PFSK-1 (cell line): ENCODE measurements around the gene ZBTB7A.

ENCODE experiments used
- FOXP2 ChIP-seq: optimal IDR thresholded peaks from 2 replicates; pipeline ENCODE3; 2011; ENCODE audit warnings: borderline replicate concordance, control low read depth, inconsistent platforms; ENCODE audit not compliant: insufficient read depth; ENCODE audit errors: extremely low read length, extremely low read depth
- SIN3A ChIP-seq: IDR thresholded peaks from 2 replicates; pipeline ENCODE4 v1.6.1; 2012; ENCODE audit warnings: mild to moderate bottlenecking, low read length, moderate library complexity, borderline replicate concordance; ENCODE audit not compliant: insufficient read depth
- TAF1 ChIP-seq: IDR thresholded peaks from 2 replicates; pipeline ENCODE4 v1.6.1; 2012; ENCODE audit warnings: low read length, control low read depth, borderline replicate concordance; ENCODE audit not compliant: insufficient read depth

- no peak for TF ChIP-seq SIN3A
- no peak for TF ChIP-seq TAF1
- TF ChIP-seq FOXP2, result no peak
These were observed 2.7 kb upstream of the ZBTB7A start for GRCh38 chr19:4069331-4069959.
